Measurements from ENCODE around the gene F2.

The F2 gene

DNA sequence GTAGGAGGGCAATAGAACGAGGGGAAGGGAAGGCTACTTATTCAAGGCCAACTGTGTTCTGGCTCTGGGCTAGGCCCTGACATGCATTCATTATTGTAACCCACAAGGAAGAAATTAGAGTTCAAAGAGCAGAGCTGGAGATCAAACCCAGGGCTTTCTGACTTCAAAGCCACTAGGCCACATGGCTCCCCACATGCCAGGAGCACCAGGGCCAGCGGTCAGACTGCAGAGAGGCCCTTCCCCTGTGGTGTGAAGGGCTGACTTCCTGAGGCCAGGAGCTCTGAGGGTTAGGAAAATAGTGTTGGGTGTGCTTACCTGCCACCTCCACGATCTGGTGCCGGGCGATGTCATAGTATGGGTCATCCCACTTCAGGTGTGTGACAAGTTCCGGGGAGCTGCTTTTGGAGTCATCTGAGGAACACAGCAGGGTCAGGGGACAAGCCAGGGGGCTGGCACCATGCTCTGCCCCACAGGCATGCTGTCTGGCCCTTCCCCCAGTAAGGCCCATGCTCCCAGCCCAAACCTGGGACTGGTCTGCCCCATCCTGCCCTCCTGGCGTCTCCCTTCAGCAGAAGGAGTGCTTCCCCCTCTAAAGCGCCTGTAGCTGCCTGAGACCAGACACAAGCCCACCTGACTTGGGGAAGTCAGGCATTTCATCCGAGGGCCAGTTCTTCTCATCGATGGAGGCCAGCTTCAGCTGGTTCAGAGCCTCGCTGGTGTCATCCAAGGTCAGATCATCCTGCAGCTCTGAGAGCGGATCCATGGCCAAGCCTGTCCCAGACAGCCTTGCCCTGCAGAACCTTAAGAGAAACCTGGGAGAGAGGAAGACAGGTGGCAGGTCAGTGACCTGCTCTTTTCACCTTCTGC lies 23.4 kb upstream of the F2 start:
- no peak for DNase-seq (ENCODE audit: low spot score)
- TF ChIP-seq, protein P1, sequence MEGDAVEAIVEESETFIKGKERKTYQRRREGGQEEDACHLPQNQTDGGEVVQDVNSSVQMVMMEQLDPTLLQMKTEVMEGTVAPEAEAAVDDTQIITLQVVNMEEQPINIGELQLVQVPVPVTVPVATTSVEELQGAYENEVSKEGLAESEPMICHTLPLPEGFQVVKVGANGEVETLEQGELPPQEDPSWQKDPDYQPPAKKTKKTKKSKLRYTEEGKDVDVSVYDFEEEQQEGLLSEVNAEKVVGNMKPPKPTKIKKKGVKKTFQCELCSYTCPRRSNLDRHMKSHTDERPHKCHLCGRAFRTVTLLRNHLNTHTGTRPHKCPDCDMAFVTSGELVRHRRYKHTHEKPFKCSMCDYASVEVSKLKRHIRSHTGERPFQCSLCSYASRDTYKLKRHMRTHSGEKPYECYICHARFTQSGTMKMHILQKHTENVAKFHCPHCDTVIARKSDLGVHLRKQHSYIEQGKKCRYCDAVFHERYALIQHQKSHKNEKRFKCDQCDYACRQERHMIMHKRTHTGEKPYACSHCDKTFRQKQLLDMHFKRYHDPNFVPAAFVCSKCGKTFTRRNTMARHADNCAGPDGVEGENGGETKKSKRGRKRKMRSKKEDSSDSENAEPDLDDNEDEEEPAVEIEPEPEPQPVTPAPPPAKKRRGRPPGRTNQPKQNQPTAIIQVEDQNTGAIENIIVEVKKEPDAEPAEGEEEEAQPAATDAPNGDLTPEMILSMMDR (IDR thresholded peaks at IDR 0.05; ENCODE audit: extremely low read depth, insufficient read depth, missing control alignments), result no peak
- in situ Hi-C loops (cut with MboI; ENCODE audit: low pct_unique_long_range_greater_than_20kb, low sequenced_read_pairs, unreplicated experiment), result no loop called here

DNA sequence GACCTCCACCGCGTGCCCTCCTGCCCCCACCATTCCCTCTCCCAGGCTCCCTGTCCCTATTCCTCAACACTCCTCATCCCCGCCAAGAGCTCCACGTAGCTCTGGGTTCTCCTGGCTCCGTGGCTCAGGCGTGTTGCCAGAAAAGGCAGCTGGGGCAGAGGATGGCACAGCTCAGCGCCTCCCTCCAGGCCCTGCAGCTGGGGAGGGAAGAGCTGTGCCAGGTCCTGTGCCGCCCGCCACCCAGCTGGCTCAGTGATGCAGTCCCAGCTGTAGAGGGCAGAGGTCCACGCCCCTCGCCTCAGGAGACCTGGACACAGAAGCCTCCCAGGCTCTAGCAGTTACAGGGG lies 22.8 kb upstream of the F2 start:
- TF ChIP-seq, protein P1 (IDR thresholded peaks at IDR 0.05; ENCODE audit: extremely low read depth, insufficient read depth, missing control alignments), result no peak
- no peak for DNase-seq (ENCODE audit: low spot score)
- in situ Hi-C loops (cut with MboI; ENCODE audit: low pct_unique_long_range_greater_than_20kb, low sequenced_read_pairs, unreplicated experiment), result no loop called here

DNA sequence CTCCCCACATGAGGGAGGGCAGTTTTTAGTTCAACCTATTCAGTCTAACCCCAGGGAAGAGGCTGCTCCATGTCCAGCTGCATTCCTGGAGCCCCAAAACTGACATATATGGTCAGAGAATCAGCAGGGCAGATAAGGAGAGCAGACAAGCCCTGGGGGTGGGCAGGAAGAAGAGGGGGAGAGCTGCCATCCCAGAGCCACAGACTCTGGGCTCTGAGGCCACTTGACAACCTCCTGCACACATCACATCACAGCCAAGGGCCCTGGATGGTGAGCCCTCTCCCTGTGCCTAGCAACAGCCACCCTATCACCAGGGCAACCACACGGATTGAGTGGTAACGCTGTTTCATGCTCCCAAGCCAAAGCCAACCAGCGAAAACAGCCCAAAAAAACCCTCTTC lies 21.7 kb upstream of the F2 start:
- TF ChIP-seq, protein P1 (IDR thresholded peaks at IDR 0.05; ENCODE audit: extremely low read depth, insufficient read depth, missing control alignments), result no peak
- in situ Hi-C loops (cut with MboI; ENCODE audit: low pct_unique_long_range_greater_than_20kb, low sequenced_read_pairs, unreplicated experiment), result no loop called here
- DNase-seq (ENCODE audit: low spot score), result no peak

DNA sequence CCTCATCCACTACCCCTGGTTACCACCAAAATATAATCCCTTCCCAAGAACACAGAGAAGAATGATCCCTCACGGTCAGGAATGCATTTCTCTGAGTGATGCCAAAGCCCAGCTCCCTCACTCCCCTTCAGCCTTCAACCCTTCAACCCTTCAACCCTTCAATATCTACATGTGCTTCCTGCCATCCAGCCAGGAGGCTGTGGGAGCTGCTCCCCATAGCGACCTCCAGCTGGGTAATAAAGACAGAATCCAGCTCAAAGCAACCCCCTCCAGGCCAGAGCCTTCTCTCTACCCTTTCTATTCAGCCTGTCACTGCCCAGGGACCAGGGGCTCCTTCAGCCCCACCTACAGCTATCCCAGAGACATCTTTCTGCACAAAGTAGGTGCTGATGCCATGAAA lies 21.3 kb upstream of the F2 start:
- no peak for DNase-seq (ENCODE audit: low spot score)
- TF ChIP-seq, protein P1 (IDR thresholded peaks at IDR 0.05; ENCODE audit: extremely low read depth, insufficient read depth, missing control alignments), result no peak
- in situ Hi-C loops (cut with MboI; ENCODE audit: low pct_unique_long_range_greater_than_20kb, low sequenced_read_pairs, unreplicated experiment), result no loop called here

DNA sequence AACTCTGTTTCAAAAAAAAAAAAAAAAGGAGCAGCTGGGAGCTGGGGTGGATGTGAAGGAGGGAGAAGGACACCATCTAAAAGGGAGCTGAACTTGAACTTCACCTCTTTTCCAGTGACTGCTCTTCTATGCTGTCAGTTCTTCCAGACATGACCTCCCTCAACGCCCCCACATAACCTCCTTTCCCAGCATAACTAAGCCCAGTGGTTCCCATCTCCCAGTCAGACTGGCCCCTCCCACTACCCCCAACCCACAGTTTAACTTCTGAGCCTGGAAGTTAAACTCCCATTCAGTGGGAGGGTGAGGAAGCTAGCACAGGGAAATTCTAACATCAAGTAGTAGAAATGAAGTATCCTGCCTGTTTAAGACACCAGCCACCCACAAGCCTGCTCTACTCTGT lies 20.4 kb upstream of the F2 start:
- in situ Hi-C loops (cut with MboI; ENCODE audit: low pct_unique_long_range_greater_than_20kb, low sequenced_read_pairs, unreplicated experiment), result no loop called here
- TF ChIP-seq, protein P1 (IDR thresholded peaks at IDR 0.05; ENCODE audit: extremely low read depth, insufficient read depth, missing control alignments), result no peak
- DNase-seq (ENCODE audit: low spot score), result no peak

DNA sequence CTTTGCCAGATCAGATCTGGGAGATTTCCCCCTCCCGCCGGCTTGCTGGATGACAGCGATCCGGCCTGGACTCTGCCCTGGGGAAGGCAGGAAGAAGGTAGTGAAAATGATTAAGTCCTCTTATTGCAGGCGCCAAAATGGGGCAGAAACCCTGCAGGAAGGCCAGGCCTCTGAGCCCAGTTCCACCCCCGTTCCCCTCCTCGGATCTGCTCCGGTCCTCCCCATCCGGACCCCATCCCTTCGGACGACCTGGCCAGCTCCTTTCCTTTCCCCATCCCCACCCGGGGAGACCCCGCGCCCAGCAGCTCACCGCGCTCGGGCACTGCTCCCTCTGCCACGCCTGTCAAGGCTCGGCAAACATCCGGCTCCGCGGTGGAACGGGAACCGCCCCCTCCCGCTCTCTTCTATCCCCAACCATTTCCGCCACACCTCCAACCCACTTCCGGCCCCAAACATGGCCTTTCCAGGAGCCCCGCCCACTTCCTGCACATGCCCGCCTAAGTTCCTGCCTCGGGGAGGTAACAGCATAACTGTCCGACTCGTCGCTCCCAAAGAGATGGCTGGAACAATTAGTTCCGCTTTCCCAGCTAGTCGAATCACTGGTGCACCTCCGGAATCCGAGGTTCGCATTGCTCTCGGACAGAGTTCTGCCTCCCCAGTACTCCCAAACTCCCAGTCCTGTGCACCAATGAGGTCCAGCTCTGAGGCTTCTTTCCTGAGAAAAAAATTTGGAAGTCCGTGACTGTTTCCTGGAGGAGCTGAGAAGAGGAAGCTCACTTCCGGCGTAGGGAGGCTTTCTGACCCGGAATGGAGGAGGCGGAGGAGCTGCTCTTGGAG lies 18.6 kb upstream of the F2 start, which contains the start of the genes ARHGAP1 and ZNF408:
ARHGAP1 (minus strand) TSS at position 379 of the 837 bp plus-strand sequence. CDS start 4,512 bp downstream, outside the sequence.
ZNF408 (plus strand) TSS at position 791 of the 837 bp plus-strand sequence; CDS start at position 808, 17 bp downstream.
- in situ Hi-C loops (cut with MboI; ENCODE audit: low pct_unique_long_range_greater_than_20kb, low sequenced_read_pairs, unreplicated experiment), result no loop called here
- TF ChIP-seq, protein P1 (IDR thresholded peaks at IDR 0.05; ENCODE audit: extremely low read depth, insufficient read depth, missing control alignments), result no peak
- peak; percentile 94 for DNase-seq (ENCODE audit: low spot score)
